HepG2 (cell line): ENCODE measurements around the gene TGM5. TPM values are rescaled to one million over a fixed set of nuclear protein-coding genes. Genes with fewer than 3 reads are reported as not detected.

Experiments
- ATAC-seq: fragments of 200-7000 bp; cut with Tn5 transposase; 3 replicates; pipeline ENCODE4 v1.9.1; 2020; ENCODE audit warnings: mild to moderate bottlenecking, moderate library complexity
- BruUV-seq: library from RNA; stranded (reverse); fragments of 400-500 nt; replicated peaks from 2 replicates; lab custom pipeline; 2021; lab: Mats Ljungman, UMichigan
- CTCF ChIA-PET: fragments of 300-600 bp; formaldehyde crosslinking; extraction: SDS; loops from one replicate; lab custom pipeline; 2021; ENCODE audit warnings: low total read pairs, inconsistent platforms, low intra/inter-chr PET ratio; lab: Yijun Ruan, JAX
- POLR2A ChIA-PET: fragments of 350-600 bp; sonication (Branson Sonifier 250); formaldehyde crosslinking; loops from one replicate; lab custom pipeline; 2020; ENCODE audit warnings: antibody characterized with exemption, inconsistent platforms; lab: Yijun Ruan, JAX
- DNase-seq: peaks from one replicate; pipeline ENCODE4 v3.0.0-alpha.2; 2015; ENCODE audit warnings: low spot score
- FAIRE-seq: peaks from 3 replicates; lab custom pipeline; 2011; peaks lifted over from hg19 to GRCh38; lab: Jason Lieb, UNC
- H2AFZ ChIP-seq: one replicate; pipeline ENCODE4 v1.6.1; 2011; ENCODE audit warnings: low read length, inconsistent platforms
- H3K27ac ChIP-seq: fragments of 300-600 bp; 3 replicates; pipeline ENCODE4 v1.8.0; 2011; ENCODE audit warnings: mixed run types, mild to moderate bottlenecking, mixed read lengths, low read length, inconsistent platforms; ENCODE audit not compliant: insufficient read depth; ENCODE audit errors: extremely low read length
- H3K27me3 ChIP-seq, 2 experiments: fragments of 200-600 bp in 1 of 2; 2 replicates in 1 of 2; 3 replicates in 1 of 2; pipeline versions ENCODE4 v1.6.0 to v1.8.0; 2011; ENCODE audit warnings: low read length in 2 of 2, mild to moderate bottlenecking in 2 of 2, moderate library complexity in 2 of 2, inconsistent platforms in 1 of 2; ENCODE audit not compliant: insufficient read depth in 2 of 2, control insufficient read depth in 1 of 2
- H3K36me3 ChIP-seq, 2 experiments: fragments of 200-600 bp in 1 of 2; replicated peaks in 1 of 2; 2 replicates in 1 of 2; 3 replicates in 1 of 2; pipeline versions ENCODE4 v1.5.1 to v1.8.0; 2011; ENCODE audit warnings: low read length in 2 of 2, inconsistent platforms in 1 of 2; ENCODE audit not compliant: insufficient read depth in 2 of 2, control insufficient read depth in 1 of 2
- H3K4me1 ChIP-seq: 2 replicates; pipeline ENCODE4 v1.5.1; 2012; ENCODE audit warnings: low read length, inconsistent platforms; ENCODE audit not compliant: insufficient read depth
- H3K4me2 ChIP-seq: 2 replicates; pipeline ENCODE4 v1.6.0; 2011; ENCODE audit warnings: low read depth, low read length, inconsistent platforms
- H3K4me3 ChIP-seq, 3 experiments: fragments of 200-600 bp in 1 of 3; sonication (generic), shearing (Covaris generic) in 1 of 3; replicated peaks in 1 of 3; 2 replicates each; pipeline ENCODE4 v1.5.1; 2011 to 2016; ENCODE audit warnings: low read length in 3 of 3, inconsistent platforms in 2 of 3, low read depth in 2 of 3, mild to moderate bottlenecking in 2 of 3, control low read depth in 1 of 3, mixed read lengths in 1 of 3; ENCODE audit not compliant: insufficient read depth in 1 of 3
- H3K79me2 ChIP-seq: one replicate; pipeline ENCODE4 v1.6.1; 2011; ENCODE audit warnings: low read length, inconsistent platforms; ENCODE audit not compliant: insufficient read depth
- H3K9ac ChIP-seq: 2 replicates; pipeline ENCODE4 v1.6.0; 2011; ENCODE audit warnings: mild to moderate bottlenecking, low read depth, low read length, inconsistent platforms; ENCODE audit not compliant: insufficient read depth
- H3K9me3 ChIP-seq: 2 replicates; pipeline ENCODE4 v1.5.1; 2012; ENCODE audit warnings: mild to moderate bottlenecking, low read length
- H4K20me1 ChIP-seq: 2 replicates; pipeline ENCODE4 v1.6.0; 2011; ENCODE audit warnings: inconsistent platforms, mild to moderate bottlenecking, low read length, moderate library complexity; ENCODE audit not compliant: insufficient read depth
- CHCHD3 ChIP-seq: sonication (generic); formaldehyde crosslinking; IDR thresholded peaks from 2 replicates; pipeline ENCODE4 v1.8.0; 2022; ENCODE audit warnings: mild to moderate bottlenecking, missing genetic modification reagents, moderate library complexity
- ELF1 ChIP-seq: sonication (generic); formaldehyde crosslinking; IDR thresholded peaks from 2 replicates; pipeline ENCODE4 v1.4.0; 2020; ENCODE audit warnings: missing genetic modification reagents
- KLF11 ChIP-seq: IDR thresholded peaks from 2 replicates; pipeline ENCODE4 v1.6.1; 2016; ENCODE audit warnings: missing compliant biosample characterization
- NRL ChIP-seq: sonication (generic); formaldehyde crosslinking; IDR thresholded peaks from 2 replicates; pipeline ENCODE4 v1.5.0; 2020; ENCODE audit warnings: missing genetic modification reagents, mild to moderate bottlenecking, moderate library complexity, borderline replicate concordance
- SIX4 ChIP-seq: sonication (generic); formaldehyde crosslinking; IDR thresholded peaks from 2 replicates; pipeline ENCODE4 v1.4.0; 2020; ENCODE audit warnings: missing genetic modification reagents
- STAT5B ChIP-seq: sonication (generic); formaldehyde crosslinking; IDR thresholded peaks from 2 replicates; pipeline ENCODE4 v1.4.0; 2020; ENCODE audit warnings: missing genetic modification reagents
- THAP11 ChIP-seq: IDR thresholded peaks from 2 replicates; pipeline ENCODE4 v1.6.1; 2016; ENCODE audit warnings: missing biosample characterization, missing genetic modification reagents
- ZBTB8A ChIP-seq: sonication (generic); formaldehyde crosslinking; IDR thresholded peaks from 2 replicates; pipeline ENCODE4 v1.4.0; 2020; ENCODE audit warnings: mild to moderate bottlenecking, low read depth, missing genetic modification reagents, borderline replicate concordance
- ZEB1 ChIP-seq: IDR thresholded peaks from 2 replicates; pipeline ENCODE4 v1.6.1; 2012; ENCODE audit warnings: mild to moderate bottlenecking, low read depth, inconsistent platforms; ENCODE audit not compliant: insufficient replicate concordance
- ZFP36L2 ChIP-seq: sonication (generic); formaldehyde crosslinking; IDR thresholded peaks from 2 replicates; pipeline ENCODE4 v1.4.0; 2020; ENCODE audit warnings: missing genetic modification reagents
- ZNF333 ChIP-seq: sonication (generic); formaldehyde crosslinking; IDR thresholded peaks from 2 replicates; pipeline ENCODE4 v1.4.0; 2020; ENCODE audit warnings: mild to moderate bottlenecking, missing genetic modification reagents, borderline replicate concordance
- ZNF720 ChIP-seq: sonication (generic); formaldehyde crosslinking; IDR thresholded peaks from 2 replicates; pipeline ENCODE4 v1.4.0; 2020; ENCODE audit warnings: missing genetic modification reagents
- ZNF780A ChIP-seq: sonication (generic); formaldehyde crosslinking; IDR thresholded peaks from 2 replicates; pipeline ENCODE4 v1.8.0; 2022; ENCODE audit warnings: mild to moderate bottlenecking, missing genetic modification reagents, moderate library complexity
- ZSCAN22 ChIP-seq: sonication (generic); formaldehyde crosslinking; IDR thresholded peaks from 2 replicates; pipeline ENCODE4 v1.4.0; 2020; ENCODE audit warnings: mild to moderate bottlenecking, missing genetic modification reagents
- WGBS: methylation state at CpG from one replicate; pipeline ENCODE4 v1.1.6; 2017; ENCODE audit warnings: low lambda C conversion rate; 5-methylcytosine and 5-hydroxymethylcytosine counted together
- in situ Hi-C: cut with HindIII; loops from 2 replicates; pipeline ENCODE4 v1.10.0; 2017; ENCODE audit warnings: low pct_unique_long_range_greater_than_20kb; ENCODE audit not compliant: extremely low pct_ligation_motif_present
- intact Hi-C: fragments of 100-400 bp; cut with micrococcal nuclease; formaldehyde crosslinking; loops from one replicate; pipeline ENCODE4 v1.10.0; 2022; ENCODE audit not compliant: unreplicated experiment
- polyA plus RNA-seq, 8 experiments: library from polyadenylated mRNA; depleted of rRNA in 3 of 8; stranded (reverse) in 7 of 8; unstranded in 1 of 8; fragments of >200 nt; fragmentation: Illumina TruSeq in 4 of 8; extraction: Trizol in 4 of 8; gene quantifications; 2 replicates each; pipeline versions ENCODE4 v1.2.1 to v1.2.3, GENCODE V29; 2011 to 2016; ENCODE audit warnings: low read depth in 4 of 8, missing spikeins in 1 of 8, mixed read lengths in 1 of 8; ENCODE audit not compliant: insufficient read depth in 1 of 8
- total RNA-seq, 5 experiments: library from RNA; depleted of rRNA; stranded (reverse); fragments of >200 nt; fragmentation: Illumina TruSeq; extraction: Trizol; gene quantifications; 2 replicates each; pipeline ENCODE4 v1.2.3, GENCODE V29; 2016; ENCODE audit warnings: low read depth in 1 of 5
- TF ChIP-seq, protein P1 (sequence below): IDR thresholded peaks from 2 replicates; pipeline ENCODE4 v1.6.1; 2016
- TF ChIP-seq, protein P2 (sequence below): sonication (generic); formaldehyde crosslinking; IDR thresholded peaks from 2 replicates; pipeline ENCODE4 v1.4.0; 2020; ENCODE audit warnings: low read depth, mild to moderate bottlenecking, missing genetic modification reagents
- TF ChIP-seq, protein P3 (sequence below), 2 experiments: sonication (generic) in 1 of 2; formaldehyde crosslinking in 1 of 2; IDR thresholded peaks; 2 replicates each; pipeline versions ENCODE4 v1.6.1 to v1.9.0; 2014 to 2022; ENCODE audit warnings: antibody characterized with exemption in 1 of 2, borderline replicate concordance in 1 of 2, inconsistent platforms in 1 of 2, low read depth in 1 of 2, missing genetic modification reagents in 1 of 2

Gene TGM5
- total and polyA plus RNA-seq, 2 of the 13 experiments (the other 11 are each of a cell fraction or from before 2014, with no cell fraction given) = 0.18 to 0.65 TPM

- no TSS peak for BruUV-seq
- no peak overlapping the region for H3K27ac ChIP-seq
- H3K4me3 ChIP-seq = no peak overlapping the region
- H3K4me1 ChIP-seq = peaks cover 10% of the 10 kb centered on the region
- in situ Hi-C loops (no loop called here), intact Hi-C loops (no loop called here)
- no peaks in the 10 kb centered on the region for H4K20me1 ChIP-seq
- FAIRE-seq (no peak), DNase-seq (no peak), ATAC-seq (no peak)
- H3K27me3 ChIP-seq = no peaks in the 10 kb centered on the region
- POLR2A ChIA-PET = no interaction called here
- WGBS = 89% methylated on average over 1 of the region's 1 CpG
- H2AFZ ChIP-seq = no peak overlapping the region
- no peak overlapping the region for H3K4me2 ChIP-seq
- no peaks in the 10 kb centered on the region for H3K9me3 ChIP-seq
- H3K9ac ChIP-seq = no peak overlapping the region
- CTCF ChIA-PET = no interaction called here
- TF ChIP-seq SIX4 (CRISPR knock-in tag) (no peak), STAT5B (CRISPR knock-in tag) (no peak), ZEB1 (no peak), ZNF780A (CRISPR knock-in tag) (no peak), ELF1 (CRISPR knock-in tag) (no peak), CHCHD3 (CRISPR knock-in tag) (no peak), KLF11 (CRISPR knock-in tag) (no peak), ZFP36L2 (CRISPR knock-in tag) (no peak), NRL (CRISPR knock-in tag) (no peak), ZNF720 (CRISPR knock-in tag) (no peak), ZNF333 (CRISPR knock-in tag) (no peak), ZBTB8A (CRISPR knock-in tag) (no peak), ZSCAN22 (no peak), THAP11 (CRISPR knock-in tag) (no peak)
- TF ChIP-seq, protein P1, sequence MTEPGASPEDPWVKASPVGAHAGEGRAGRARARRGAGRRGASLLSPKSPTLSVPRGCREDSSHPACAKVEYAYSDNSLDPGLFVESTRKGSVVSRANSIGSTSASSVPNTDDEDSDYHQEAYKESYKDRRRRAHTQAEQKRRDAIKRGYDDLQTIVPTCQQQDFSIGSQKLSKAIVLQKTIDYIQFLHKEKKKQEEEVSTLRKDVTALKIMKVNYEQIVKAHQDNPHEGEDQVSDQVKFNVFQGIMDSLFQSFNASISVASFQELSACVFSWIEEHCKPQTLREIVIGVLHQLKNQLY (CRISPR knock-in tag) = no peak
- TF ChIP-seq, protein P2, sequence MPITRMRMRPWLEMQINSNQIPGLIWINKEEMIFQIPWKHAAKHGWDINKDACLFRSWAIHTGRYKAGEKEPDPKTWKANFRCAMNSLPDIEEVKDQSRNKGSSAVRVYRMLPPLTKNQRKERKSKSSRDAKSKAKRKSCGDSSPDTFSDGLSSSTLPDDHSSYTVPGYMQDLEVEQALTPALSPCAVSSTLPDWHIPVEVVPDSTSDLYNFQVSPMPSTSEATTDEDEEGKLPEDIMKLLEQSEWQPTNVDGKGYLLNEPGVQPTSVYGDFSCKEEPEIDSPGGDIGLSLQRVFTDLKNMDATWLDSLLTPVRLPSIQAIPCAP = no peak
- TF ChIP-seq, protein P3, sequence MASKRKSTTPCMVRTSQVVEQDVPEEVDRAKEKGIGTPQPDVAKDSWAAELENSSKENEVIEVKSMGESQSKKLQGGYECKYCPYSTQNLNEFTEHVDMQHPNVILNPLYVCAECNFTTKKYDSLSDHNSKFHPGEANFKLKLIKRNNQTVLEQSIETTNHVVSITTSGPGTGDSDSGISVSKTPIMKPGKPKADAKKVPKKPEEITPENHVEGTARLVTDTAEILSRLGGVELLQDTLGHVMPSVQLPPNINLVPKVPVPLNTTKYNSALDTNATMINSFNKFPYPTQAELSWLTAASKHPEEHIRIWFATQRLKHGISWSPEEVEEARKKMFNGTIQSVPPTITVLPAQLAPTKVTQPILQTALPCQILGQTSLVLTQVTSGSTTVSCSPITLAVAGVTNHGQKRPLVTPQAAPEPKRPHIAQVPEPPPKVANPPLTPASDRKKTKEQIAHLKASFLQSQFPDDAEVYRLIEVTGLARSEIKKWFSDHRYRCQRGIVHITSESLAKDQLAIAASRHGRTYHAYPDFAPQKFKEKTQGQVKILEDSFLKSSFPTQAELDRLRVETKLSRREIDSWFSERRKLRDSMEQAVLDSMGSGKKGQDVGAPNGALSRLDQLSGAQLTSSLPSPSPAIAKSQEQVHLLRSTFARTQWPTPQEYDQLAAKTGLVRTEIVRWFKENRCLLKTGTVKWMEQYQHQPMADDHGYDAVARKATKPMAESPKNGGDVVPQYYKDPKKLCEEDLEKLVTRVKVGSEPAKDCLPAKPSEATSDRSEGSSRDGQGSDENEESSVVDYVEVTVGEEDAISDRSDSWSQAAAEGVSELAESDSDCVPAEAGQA (IDR thresholded peaks at IDR 0.05; ENCODE audit: low read depth) = no peak
- TF ChIP-seq, protein P3 (CRISPR knock-in tag; IDR thresholded peaks at IDR 0.05; ENCODE audit: borderline replicate concordance) = no peak
- H3K79me2 ChIP-seq = no peaks in the 10 kb centered on the region
- H3K36me3 ChIP-seq = peaks cover 6 to 38% of the 10 kb centered on the region in 2 experiments; a peak in 4 of 5 replicates
These were observed 76.5 kb downstream of the TGM5 start for GRCh38 chr15:43190178-43190577.
